Neuronal stem cell (in vitro differentiated cells): ENCODE results near the gene SHROOM3.

Experiments used
- DNase-seq: peaks from one replicate; pipeline ENCODE4 v3.0.0-alpha.2; 2013; ENCODE audit warnings: low spot score
- H2AFZ ChIP-seq: one replicate; pipeline ENCODE4 v1.6.1; 2013; ENCODE audit warnings: mild to moderate bottlenecking, low read length, inconsistent platforms
- H2AK5ac ChIP-seq: 2 replicates; pipeline ENCODE4 v1.6.1; 2013; ENCODE audit warnings: low read depth, mild to moderate bottlenecking, inconsistent platforms, low read length, moderate library complexity, mixed read lengths
- H2BK120ac ChIP-seq: 2 replicates; pipeline ENCODE4 v1.6.1; 2013; ENCODE audit warnings: low read depth, mild to moderate bottlenecking, inconsistent platforms, low read length, moderate library complexity, mixed read lengths
- H2BK12ac ChIP-seq: one replicate; pipeline ENCODE4 v1.6.1; 2013; ENCODE audit warnings: low read length, inconsistent platforms
- H2BK15ac ChIP-seq: 2 replicates; pipeline ENCODE4 v1.6.1; 2013; ENCODE audit warnings: mild to moderate bottlenecking, low read length, inconsistent platforms, mixed read lengths
- H2BK5ac ChIP-seq: one replicate; pipeline ENCODE4 v1.6.1; 2013; ENCODE audit warnings: inconsistent platforms, mild to moderate bottlenecking, low read length, moderate library complexity
- H3K14ac ChIP-seq: one replicate; pipeline ENCODE4 v1.6.1; 2013; ENCODE audit warnings: low read length, inconsistent platforms
- H3K18ac ChIP-seq: 2 replicates; pipeline ENCODE4 v1.6.1; 2013; ENCODE audit warnings: low read length, inconsistent platforms
- H3K23ac ChIP-seq: 2 replicates; pipeline ENCODE4 v1.6.1; 2013; ENCODE audit warnings: low read depth, mild to moderate bottlenecking, mixed read lengths, low read length, inconsistent platforms; ENCODE audit not compliant: poor library complexity
- H3K27ac ChIP-seq: replicated peaks from 3 replicates; pipeline ENCODE4 v1.5.1; 2013; ENCODE audit warnings: low read length, inconsistent platforms
- H3K27me3 ChIP-seq, 3 experiments: 2 replicates each; pipeline ENCODE4 v1.6.1; 2013; ENCODE audit warnings: low read length in 3 of 3, mild to moderate bottlenecking in 2 of 3, inconsistent platforms in 1 of 3, low read depth in 1 of 3, mixed read lengths in 1 of 3, moderate library complexity in 1 of 3; ENCODE audit not compliant: control insufficient read depth in 3 of 3, insufficient read depth in 3 of 3
- H3K36me3 ChIP-seq, 2 donors: replicated peaks in 1 of 2; 2 replicates each; pipeline ENCODE4 v1.6.1; 2013; ENCODE audit warnings: low read length in 2 of 2; ENCODE audit not compliant: control insufficient read depth in 2 of 2, insufficient read depth in 2 of 2
- H3K4ac ChIP-seq: 2 replicates; pipeline ENCODE4 v1.6.1; 2013; ENCODE audit warnings: inconsistent platforms, mild to moderate bottlenecking, low read length, moderate library complexity
- H3K4me1 ChIP-seq, 2 donors: 1 replicate in 1 of 2; 2 replicates in 1 of 2; pipeline ENCODE4 v1.6.1; 2013; ENCODE audit warnings: low read length in 2 of 2, low read depth in 1 of 2; ENCODE audit not compliant: control insufficient read depth in 2 of 2, insufficient read depth in 1 of 2
- H3K4me2 ChIP-seq: one replicate; pipeline ENCODE4 v1.6.1; 2013; ENCODE audit warnings: mild to moderate bottlenecking, low read length, inconsistent platforms; ENCODE audit not compliant: insufficient read depth, poor library complexity, severe bottlenecking
- H3K4me3 ChIP-seq, 2 donors: 2 replicates each; pipeline ENCODE4 v1.5.1; 2013; ENCODE audit warnings: low read length in 2 of 2, mild to moderate bottlenecking in 2 of 2, inconsistent platforms in 1 of 2, moderate library complexity in 1 of 2
- H3K79me1 ChIP-seq: one replicate; pipeline ENCODE4 v1.6.1; 2013; ENCODE audit warnings: low read depth, mild to moderate bottlenecking, inconsistent platforms, low read length, moderate library complexity
- H3K9ac ChIP-seq: one replicate; pipeline ENCODE4 v1.6.1; 2013; ENCODE audit warnings: mild to moderate bottlenecking, low read depth, low read length, inconsistent platforms; ENCODE audit not compliant: poor library complexity
- H3K9me3 ChIP-seq, 2 donors: replicated peaks in 1 of 2; 2 replicates each; pipeline versions ENCODE3 to v1.6.1; 2013; ENCODE audit warnings: low read length in 2 of 2, mild to moderate bottlenecking in 2 of 2, inconsistent platforms in 1 of 2, low read depth in 1 of 2, mixed read lengths in 1 of 2, moderate library complexity in 1 of 2; ENCODE audit not compliant: control insufficient read depth in 2 of 2, insufficient read depth in 1 of 2
- H4K8ac ChIP-seq: one replicate; pipeline ENCODE4 v1.6.1; 2013; ENCODE audit warnings: low read depth, mild to moderate bottlenecking, inconsistent platforms, low read length, moderate library complexity
- H4K91ac ChIP-seq: one replicate; pipeline ENCODE4 v1.6.1; 2013; ENCODE audit warnings: low read length, low read depth, mild to moderate bottlenecking, inconsistent platforms; ENCODE audit not compliant: poor library complexity
- WGBS, 2 donors: extraction: QIAGEN DNeasy Blood & Tissue Kit; methylation state at CpG; one replicate each; pipeline ENCODE4 v1.1.7; 2013; ENCODE audit warnings: missing lambda C conversion rate in 2 of 2, mixed read lengths in 1 of 2; ENCODE audit not compliant: insufficient read length in 2 of 2, insufficient replicate concordance in 1 of 2; ENCODE audit errors: extremely low coverage in 2 of 2; 5-methylcytosine and 5-hydroxymethylcytosine counted together

Gene SHROOM3

GRCh38 chr4:76690011-76690905 lies 255.2 kb downstream of the SHROOM3 start:
- no peak overlapping the region for H3K9ac ChIP-seq
- H3K4ac ChIP-seq, result no peak overlapping the region
- H3K4me1 ChIP-seq, result peaks cover 21 to 49% of the 10 kb centered on the region in 2 donors
- H3K36me3 ChIP-seq, result peaks cover 2 to 21% of the 10 kb centered on the region in 2 donors
- H2BK12ac ChIP-seq, result no peak overlapping the region
- no peak overlapping the region for H2BK15ac ChIP-seq
- H2AFZ ChIP-seq, result peak overlapping the region; percentile 82
- H3K23ac ChIP-seq, result no peak overlapping the region
- no peak overlapping the region for H3K27ac ChIP-seq
- H3K4me3 ChIP-seq, result peak overlapping the region; percentile 56 to 66
- H3K9me3 ChIP-seq, result no peaks in the 10 kb centered on the region
- H4K91ac ChIP-seq, result no peak overlapping the region
- no peak overlapping the region for H3K14ac ChIP-seq
- no peak overlapping the region for H4K8ac ChIP-seq
- no peak overlapping the region for H2BK5ac ChIP-seq
- WGBS, 2 donors, result no CpG with 5 or more reads among the region's 12 CpGs
- H3K18ac ChIP-seq, result no peak overlapping the region
- H3K79me1 ChIP-seq, result peaks cover 5% of the 10 kb centered on the region
- peaks cover 0 to 2% (median 0%) of the 10 kb centered on the region in 3 experiments for H3K27me3 ChIP-seq
- DNase-seq, result no peak
- peak overlapping the region; percentile 85 for H2AK5ac ChIP-seq
- H2BK120ac ChIP-seq, result no peak overlapping the region
- peak overlapping the region; percentile 91 for H3K4me2 ChIP-seq

GRCh38 chr4:76690906-76691275 lies 255.9 kb downstream of the SHROOM3 start:
- Histone ChIP-seq H3K18ac (no peak overlapping the region), H3K14ac (no peak overlapping the region), H4K91ac (no peak overlapping the region), H3K36me3 (peaks cover 2 to 21% of the 10 kb centered on the region in 2 donors), H2BK12ac (no peak overlapping the region), H3K27ac (no peak overlapping the region), H3K4me2 (no peak overlapping the region), H4K8ac (no peak overlapping the region), H3K23ac (no peak overlapping the region), H3K9ac (no peak overlapping the region), H2AK5ac (no peak overlapping the region), H3K4me1 (peaks cover 25 to 55% of the 10 kb centered on the region in 2 donors), H3K27me3 (peaks cover 0 to 2% (median 0%) of the 10 kb centered on the region in 3 experiments), H3K9me3 (no peaks in the 10 kb centered on the region), H2AFZ (no peak overlapping the region), H3K79me1 (peaks cover 5% of the 10 kb centered on the region), H3K4ac (no peak overlapping the region), H2BK120ac (no peak overlapping the region), H3K4me3 (peak overlapping the region in 1 of 2 donors; percentile 56), H2BK5ac (no peak overlapping the region), H2BK15ac (no peak overlapping the region)
- no peak for DNase-seq
- WGBS, 2 donors, result no CpG with 5 or more reads among the region's 1 CpG

GRCh38 chr4:76691807-76692582 lies 257.0 kb downstream of the SHROOM3 start:
- H4K91ac ChIP-seq, result no peak overlapping the region
- no peak overlapping the region for H3K27ac ChIP-seq
- no peak overlapping the region for H2AFZ ChIP-seq
- no peak overlapping the region for H3K18ac ChIP-seq
- no peak overlapping the region for H3K4me2 ChIP-seq
- no peak overlapping the region for H3K23ac ChIP-seq
- no peak overlapping the region for H3K9ac ChIP-seq
- peak overlapping the region in 1 of 2 donors; percentile 1 for H3K4me3 ChIP-seq
- no peak overlapping the region for H3K14ac ChIP-seq
- no peak overlapping the region for H2BK5ac ChIP-seq
- WGBS, 2 donors, result no CpG with 5 or more reads among the region's 5 CpGs
- DNase-seq, result no peak
- no peak overlapping the region for H2BK120ac ChIP-seq
- no peak overlapping the region for H3K4ac ChIP-seq
- no peaks in the 10 kb centered on the region for H3K9me3 ChIP-seq
- no peaks in the 10 kb centered on the region for H3K27me3 ChIP-seq
- H2AK5ac ChIP-seq, result no peak overlapping the region
- no peak overlapping the region for H4K8ac ChIP-seq
- H3K79me1 ChIP-seq, result peaks cover 5% of the 10 kb centered on the region
- H3K4me1 ChIP-seq, result peaks cover 29 to 62% of the 10 kb centered on the region in 2 donors
- H2BK15ac ChIP-seq, result no peak overlapping the region
- H2BK12ac ChIP-seq, result no peak overlapping the region
- peaks cover 0 to 21% of the 10 kb centered on the region in 2 donors for H3K36me3 ChIP-seq

- Histone ChIP-seq H3K79me1 (peaks cover 5% of the 10 kb centered on the region), H3K23ac (no peak overlapping the region), H2BK120ac (no peak overlapping the region), H3K4me1 (peaks cover 32 to 65% of the 10 kb centered on the region in 2 donors), H3K4ac (no peak overlapping the region), H2AK5ac (no peak overlapping the region), H2BK15ac (no peak overlapping the region), H2BK5ac (no peak overlapping the region), H3K9ac (no peak overlapping the region), H3K27ac (no peak overlapping the region), H3K9me3 (no peaks in the 10 kb centered on the region), H3K18ac (no peak overlapping the region), H4K8ac (no peak overlapping the region), H3K36me3 (peaks cover 0 to 21% of the 10 kb centered on the region in 2 donors), H3K4me3 (no peak overlapping the region), H3K27me3 (no peaks in the 10 kb centered on the region), H3K14ac (no peak overlapping the region), H3K4me2 (no peak overlapping the region), H2AFZ (no peak overlapping the region), H4K91ac (no peak overlapping the region), H2BK12ac (no peak overlapping the region)
- WGBS, 2 donors, result 100% methylated on average over 1 of the region's 2 CpGs; no CpG with 5 or more reads in 1 of the 2 donors
- no peak for DNase-seq
These were observed 257.7 kb downstream of the SHROOM3 start for GRCh38 chr4:76692761-76693160.
